Bronchial epithelial cell (primary cell): ENCODE data around the gene CABYR. TPM values are rescaled to one million over a fixed set of nuclear protein-coding genes. Genes with fewer than 3 reads are reported as not detected.

Experiments used
- DNase-seq: peaks from one replicate; pipeline ENCODE4 v3.0.0-alpha.2; 2010; ENCODE audit warnings: low read depth
- FAIRE-seq: peaks from 2 replicates; lab custom pipeline; 2011; peaks lifted over from hg19 to GRCh38; lab: Jason Lieb, UNC
- H3K27me3 ChIP-seq: 2 replicates; pipeline ENCODE4 v1.5.1; 2011; ENCODE audit warnings: low read length; ENCODE audit not compliant: control insufficient read depth, insufficient read depth
- H3K36me3 ChIP-seq: 2 replicates; pipeline ENCODE4 v1.5.1; 2011; ENCODE audit warnings: low read length; ENCODE audit not compliant: control insufficient read depth, insufficient read depth
- H3K4me3 ChIP-seq: 2 replicates; pipeline ENCODE4 v1.5.1; 2011; ENCODE audit warnings: mild to moderate bottlenecking, low read depth, low read length, control low read depth
- CTCF ChIP-seq: IDR thresholded peaks from 2 replicates; pipeline ENCODE4 v1.5.1; 2011; ENCODE audit warnings: mild to moderate bottlenecking, moderate library complexity, low read length, control low read depth, inconsistent platforms; ENCODE audit not compliant: insufficient read depth, severe bottlenecking
- total RNA-seq: library from RNA; depleted of rRNA; stranded (reverse); fragments of >200 nt; gene quantifications from 2 replicates; pipeline ENCODE4 v1.2.1, GENCODE V29; 2014

CABYR gene
- total RNA-seq = 0.79 and 0.90 TPM in 2 replicates

GRCh38 chr18:24138789-24139616 lies at the start of gene CABYR:
Gene CABYR, plus strand, starts transcription at chr18:24139062. Its CDS starts 4,053 bp downstream, at chr18:24143115.
- no peaks in the 10 kb centered on the region for H3K27me3 ChIP-seq
- FAIRE-seq (no peak), DNase-seq (peak; percentile 76)
- H3K4me3 ChIP-seq = peak within 1 kb of the TSS; percentile 59
- no peaks in the 10 kb centered on the region for H3K36me3 ChIP-seq
- no peak for TF ChIP-seq CTCF

GRCh38 chr18:24089076-24089475 lies 49.8 kb upstream of the CABYR start:
- TF ChIP-seq CTCF = no peak
- no peaks in the 10 kb centered on the region for H3K27me3 ChIP-seq
- peaks cover 1% of the 10 kb centered on the region for H3K36me3 ChIP-seq
- FAIRE-seq (no peak), DNase-seq (no peak)
- H3K4me3 ChIP-seq = no peak overlapping the region

GRCh38 chr18:24089515-24090337 lies 49.1 kb upstream of the CABYR start:
- no peak for DNase-seq
- Histone ChIP-seq H3K27me3 (no peaks in the 10 kb centered on the region), H3K36me3 (peaks cover 1% of the 10 kb centered on the region), H3K4me3 (no peak overlapping the region)
- no peak for FAIRE-seq
- TF ChIP-seq CTCF = no peak

- Histone ChIP-seq H3K36me3 (peaks cover 1% of the 10 kb centered on the region), H3K4me3 (no peak overlapping the region), H3K27me3 (no peaks in the 10 kb centered on the region)
- DNase-seq (no peak), FAIRE-seq (no peak)
- TF ChIP-seq CTCF = no peak
These were observed 48.0 kb upstream of the CABYR start for GRCh38 chr18:24090876-24091275.

- no peak for FAIRE-seq
- TF ChIP-seq CTCF = no peak
- no peaks in the 10 kb centered on the region for H3K27me3 ChIP-seq
- peaks cover 1% of the 10 kb centered on the region for H3K36me3 ChIP-seq
- no peak for DNase-seq
- no peak overlapping the region for H3K4me3 ChIP-seq
These were observed 44.3 kb upstream of the CABYR start for GRCh38 chr18:24094561-24094960.
